ENCODE data around the gene ATP6V0E2.
"Not testable (repeated sequence)": the region's sequence is repeated elsewhere in the genome, so short reads cannot be mapped to it uniquely, and the experiment has no call there.

ATP6V0E2 gene

DNA sequence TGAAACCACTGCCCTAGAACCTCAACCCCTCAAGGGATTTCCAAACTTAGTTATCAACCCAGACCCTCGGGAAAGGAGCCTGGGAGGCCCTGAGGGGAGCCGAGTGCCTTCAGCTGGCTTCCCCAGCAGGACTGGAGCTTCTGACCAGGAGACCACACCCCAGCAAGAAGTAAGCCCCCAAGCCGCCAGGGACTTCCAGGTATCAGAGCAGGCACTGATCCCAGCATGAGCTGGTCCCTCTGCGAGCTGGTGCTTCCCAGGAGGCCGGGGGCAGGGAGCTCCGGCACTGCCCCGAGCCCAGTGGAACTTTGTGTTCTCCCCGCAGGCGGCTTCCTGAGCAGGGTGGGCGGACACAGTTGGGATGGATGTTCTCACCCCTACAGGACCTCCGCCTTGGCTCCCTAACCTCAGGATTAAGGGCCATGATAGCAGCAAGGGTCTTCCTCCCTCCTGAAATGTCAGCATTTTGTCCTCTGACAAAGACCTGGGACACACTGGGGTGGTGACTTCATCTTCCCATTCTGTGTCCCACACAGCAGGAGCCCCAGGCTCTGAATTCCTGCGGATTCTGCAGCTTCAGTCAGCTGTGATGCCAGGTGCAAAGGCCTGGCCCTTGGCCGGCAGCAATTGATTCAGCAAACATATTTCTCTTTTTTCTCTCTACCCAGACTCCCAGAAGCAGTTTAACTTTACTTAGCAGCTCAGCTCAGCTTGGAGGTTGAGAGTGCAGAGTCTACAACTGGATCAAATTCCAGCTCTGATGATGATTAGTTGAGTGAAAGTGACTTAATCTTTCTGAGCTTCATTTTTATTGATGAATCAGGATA, 11.6 kb downstream of the ATP6V0E2 start:
- DNase-seq (ENCODE audit: low read depth): peak; percentile 41
- in situ Hi-C loops (cut with HindIII; ENCODE audit: low sequenced_read_pairs): no loop called here
- TF ChIP-seq, protein P1, sequence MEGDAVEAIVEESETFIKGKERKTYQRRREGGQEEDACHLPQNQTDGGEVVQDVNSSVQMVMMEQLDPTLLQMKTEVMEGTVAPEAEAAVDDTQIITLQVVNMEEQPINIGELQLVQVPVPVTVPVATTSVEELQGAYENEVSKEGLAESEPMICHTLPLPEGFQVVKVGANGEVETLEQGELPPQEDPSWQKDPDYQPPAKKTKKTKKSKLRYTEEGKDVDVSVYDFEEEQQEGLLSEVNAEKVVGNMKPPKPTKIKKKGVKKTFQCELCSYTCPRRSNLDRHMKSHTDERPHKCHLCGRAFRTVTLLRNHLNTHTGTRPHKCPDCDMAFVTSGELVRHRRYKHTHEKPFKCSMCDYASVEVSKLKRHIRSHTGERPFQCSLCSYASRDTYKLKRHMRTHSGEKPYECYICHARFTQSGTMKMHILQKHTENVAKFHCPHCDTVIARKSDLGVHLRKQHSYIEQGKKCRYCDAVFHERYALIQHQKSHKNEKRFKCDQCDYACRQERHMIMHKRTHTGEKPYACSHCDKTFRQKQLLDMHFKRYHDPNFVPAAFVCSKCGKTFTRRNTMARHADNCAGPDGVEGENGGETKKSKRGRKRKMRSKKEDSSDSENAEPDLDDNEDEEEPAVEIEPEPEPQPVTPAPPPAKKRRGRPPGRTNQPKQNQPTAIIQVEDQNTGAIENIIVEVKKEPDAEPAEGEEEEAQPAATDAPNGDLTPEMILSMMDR (IDR thresholded peaks at IDR 0.05; ENCODE audit: low read depth, low read length, missing control alignments): no peak
- no peak overlapping the region for H3K4me3 ChIP-seq (ENCODE audit: low read depth, low read length)

GRCh38 chr7:149886018-149886415, 12.2 kb downstream of the ATP6V0E2 start:
- in situ Hi-C loops (cut with HindIII; ENCODE audit: low sequenced_read_pairs): no loop called here
- H3K4me3 ChIP-seq (ENCODE audit: low read depth, low read length): no peak overlapping the region
- DNase-seq (ENCODE audit: low read depth): no peak
- TF ChIP-seq, protein P1 (IDR thresholded peaks at IDR 0.05; ENCODE audit: low read depth, low read length, missing control alignments): no peak

GRCh38 chr7:149887311-149887710, 13.5 kb downstream of the ATP6V0E2 start:
- H3K4me3 ChIP-seq (ENCODE audit: low read depth, low read length): no peak overlapping the region
- in situ Hi-C loops (cut with HindIII; ENCODE audit: low sequenced_read_pairs): no loop called here
- DNase-seq (ENCODE audit: low read depth): no peak
- TF ChIP-seq, protein P1 (IDR thresholded peaks at IDR 0.05; ENCODE audit: low read depth, low read length, missing control alignments): no peak

DNA sequence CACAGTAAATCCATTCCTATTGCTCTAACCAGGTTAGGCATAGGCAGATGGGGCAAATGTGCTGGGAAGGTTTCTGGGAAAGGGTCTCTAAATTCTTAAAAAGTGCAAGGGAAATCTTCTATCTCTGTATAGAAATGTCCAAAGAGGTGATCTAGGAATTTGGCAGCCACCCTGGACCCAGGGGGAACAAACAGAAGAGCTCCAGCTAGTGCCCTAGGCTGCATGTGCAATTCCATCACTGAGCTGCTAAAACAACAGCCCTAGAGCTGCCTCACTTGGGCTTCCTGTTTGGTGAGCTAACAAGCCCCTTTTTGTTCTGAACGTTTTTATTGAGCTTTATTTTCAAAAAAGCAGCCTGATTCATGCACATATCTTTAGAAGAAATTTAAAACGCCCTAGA, 16.9 kb downstream of the ATP6V0E2 start:
- in situ Hi-C loops (cut with HindIII; ENCODE audit: low sequenced_read_pairs); DNase-seq (ENCODE audit: low read depth); H3K4me3 ChIP-seq (ENCODE audit: low read depth, low read length): not testable (repeated sequence)

DNA sequence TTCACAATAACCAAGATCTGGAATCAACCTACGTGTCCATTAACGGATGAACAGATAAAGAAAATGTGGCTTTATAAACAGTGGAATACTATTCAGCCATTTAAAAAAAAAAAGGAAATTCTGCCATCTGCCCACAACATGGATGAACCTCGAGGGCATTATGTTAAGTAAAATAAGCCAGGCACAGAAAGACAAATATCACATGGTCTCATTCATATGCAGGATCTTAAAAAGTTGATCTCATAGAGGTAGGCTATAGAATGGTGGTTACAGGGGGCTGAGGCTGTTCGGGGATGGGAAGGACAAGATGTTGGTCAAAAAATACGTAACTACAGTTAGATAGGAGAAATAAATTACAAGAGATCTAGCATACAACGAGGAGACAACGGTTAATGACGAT, 21.2 kb downstream of the ATP6V0E2 start:
- H3K4me3 ChIP-seq (ENCODE audit: low read depth, low read length); in situ Hi-C loops (cut with HindIII; ENCODE audit: low sequenced_read_pairs); DNase-seq (ENCODE audit: low read depth): not testable (repeated sequence)

GRCh38 chr7:149907776-149908376, 34.1 kb downstream of the ATP6V0E2 start:
- DNase-seq (ENCODE audit: low read depth); H3K4me3 ChIP-seq (ENCODE audit: low read depth, low read length); in situ Hi-C loops (cut with HindIII; ENCODE audit: low sequenced_read_pairs): not testable (repeated sequence)

DNA sequence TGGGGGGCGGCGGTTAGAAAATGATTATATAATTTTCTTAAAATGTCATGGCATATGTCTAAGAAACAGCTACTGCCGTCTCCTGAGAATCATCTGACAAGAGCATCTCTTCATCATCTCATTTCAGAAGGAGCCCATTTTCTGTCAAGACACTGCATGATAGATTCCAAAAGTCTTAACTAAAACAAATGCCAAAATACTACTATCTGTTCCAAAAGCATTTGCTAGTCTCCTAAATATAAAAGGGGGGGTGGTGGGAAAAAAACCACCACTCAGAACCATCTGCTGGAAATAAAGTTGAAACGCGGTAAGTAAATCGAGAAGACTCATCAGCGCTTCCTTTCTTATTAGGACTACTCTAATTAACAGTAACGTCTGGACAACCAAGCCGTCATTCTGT, 36.5 kb downstream of the ATP6V0E2 start:
- in situ Hi-C loops (cut with HindIII; ENCODE audit: low sequenced_read_pairs); H3K4me3 ChIP-seq (ENCODE audit: low read depth, low read length); DNase-seq (ENCODE audit: low read depth): not testable (repeated sequence)

- in situ Hi-C loops (cut with HindIII; ENCODE audit: low sequenced_read_pairs); H3K4me3 ChIP-seq (ENCODE audit: low read depth, low read length); DNase-seq (ENCODE audit: low read depth): not testable (repeated sequence)
Measured at GRCh38 chr7:149912126-149912525, 38.4 kb downstream of the ATP6V0E2 start.

DNA sequence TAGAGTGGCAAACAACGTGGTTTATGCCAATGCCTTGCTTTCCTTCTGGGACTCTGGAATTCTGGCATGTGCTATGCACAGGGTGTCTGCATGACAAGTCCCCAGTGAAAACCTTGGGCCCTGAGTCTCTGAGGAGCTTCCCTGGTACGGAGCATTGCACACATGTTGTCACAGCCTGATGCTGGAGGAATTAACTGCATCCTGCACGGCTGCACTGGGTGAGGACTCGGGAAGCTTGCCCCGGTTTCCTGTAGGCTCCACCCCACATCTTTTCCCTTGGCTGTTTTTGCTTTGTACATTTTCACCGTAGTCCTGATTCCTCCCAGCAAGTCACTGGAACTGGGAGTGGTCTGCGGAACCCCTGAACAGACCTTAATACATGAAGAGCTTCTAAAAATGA, 52.6 kb downstream of the ATP6V0E2 start:
- DNase-seq (ENCODE audit: low read depth); in situ Hi-C loops (cut with HindIII; ENCODE audit: low sequenced_read_pairs); H3K4me3 ChIP-seq (ENCODE audit: low read depth, low read length): not testable (repeated sequence)
